Lower leg skin (tissue), 3 donors: ENCODE results near the gene CDY2A.
"Not testable (repeated sequence)": the region's sequence is repeated elsewhere in the genome, so short reads cannot be mapped to it uniquely, and the experiment has no call there.

ENCODE experiments used
- POLR2A ChIP-seq, 2 donors: fragments of 450-650 bp; IDR thresholded peaks; one replicate each; pipeline ENCODE4 v1.6.1; 2016 to 2017; ENCODE audit warnings: antibody characterized with exemption in 2 of 2, mild to moderate bottlenecking in 1 of 2, moderate library complexity in 1 of 2
- TF ChIP-seq, protein P1 (sequence below), 3 donors: fragments of 450-650 bp; IDR thresholded peaks; one replicate each; pipeline ENCODE4 v1.5.1; 2016; ENCODE audit warnings: antibody characterized with exemption in 3 of 3, mild to moderate bottlenecking in 3 of 3, moderate library complexity in 2 of 3

DNA sequence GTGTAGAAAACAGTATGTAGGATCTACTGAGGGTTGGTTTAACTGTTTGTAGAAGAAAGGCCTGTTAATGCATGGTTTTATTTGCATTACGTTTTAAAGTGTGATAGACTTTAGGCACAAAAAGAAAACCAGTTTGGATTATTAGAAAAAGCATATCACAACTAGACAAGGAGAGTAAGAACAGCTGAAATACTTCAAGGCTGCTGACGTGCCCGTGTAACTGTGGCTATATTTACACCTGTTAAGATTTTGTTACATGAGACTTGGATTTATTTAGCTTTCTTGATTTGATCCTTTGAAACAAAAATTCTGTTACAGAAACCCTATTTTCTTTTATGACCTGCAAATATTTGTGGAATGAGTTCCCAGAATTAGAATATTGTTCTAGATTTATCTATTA lies 9.3 kb downstream of the CDY2A start:
- TF ChIP-seq POLR2A (IDR thresholded peaks at IDR 0.05): not testable (repeated sequence)
- TF ChIP-seq, protein P1, sequence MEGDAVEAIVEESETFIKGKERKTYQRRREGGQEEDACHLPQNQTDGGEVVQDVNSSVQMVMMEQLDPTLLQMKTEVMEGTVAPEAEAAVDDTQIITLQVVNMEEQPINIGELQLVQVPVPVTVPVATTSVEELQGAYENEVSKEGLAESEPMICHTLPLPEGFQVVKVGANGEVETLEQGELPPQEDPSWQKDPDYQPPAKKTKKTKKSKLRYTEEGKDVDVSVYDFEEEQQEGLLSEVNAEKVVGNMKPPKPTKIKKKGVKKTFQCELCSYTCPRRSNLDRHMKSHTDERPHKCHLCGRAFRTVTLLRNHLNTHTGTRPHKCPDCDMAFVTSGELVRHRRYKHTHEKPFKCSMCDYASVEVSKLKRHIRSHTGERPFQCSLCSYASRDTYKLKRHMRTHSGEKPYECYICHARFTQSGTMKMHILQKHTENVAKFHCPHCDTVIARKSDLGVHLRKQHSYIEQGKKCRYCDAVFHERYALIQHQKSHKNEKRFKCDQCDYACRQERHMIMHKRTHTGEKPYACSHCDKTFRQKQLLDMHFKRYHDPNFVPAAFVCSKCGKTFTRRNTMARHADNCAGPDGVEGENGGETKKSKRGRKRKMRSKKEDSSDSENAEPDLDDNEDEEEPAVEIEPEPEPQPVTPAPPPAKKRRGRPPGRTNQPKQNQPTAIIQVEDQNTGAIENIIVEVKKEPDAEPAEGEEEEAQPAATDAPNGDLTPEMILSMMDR (IDR thresholded peaks at IDR 0.05): not testable (repeated sequence)
